GM21717 (cell line): Measurements from ENCODE around the gene FCRL2.
"Not testable (repeated sequence)": the region's sequence is repeated elsewhere in the genome, so short reads cannot be mapped to it uniquely, and the experiment has no call there.

Experiments used
- ATAC-seq: cut with Tn5 transposase; IDR thresholded peaks from one replicate; pipeline ENCODE4 v1.9.1; 2021; ENCODE audit warnings: mild to moderate bottlenecking, moderate library complexity; ENCODE audit not compliant: unreplicated experiment

FCRL2 gene

GRCh38 chr1:157758018-157758417 is 18.9 kb downstream of the FCRL2 start:
- no peak for ATAC-seq

GRCh38 chr1:157753611-157754010 is 23.3 kb downstream of the FCRL2 start:
- no peak for ATAC-seq

DNA sequence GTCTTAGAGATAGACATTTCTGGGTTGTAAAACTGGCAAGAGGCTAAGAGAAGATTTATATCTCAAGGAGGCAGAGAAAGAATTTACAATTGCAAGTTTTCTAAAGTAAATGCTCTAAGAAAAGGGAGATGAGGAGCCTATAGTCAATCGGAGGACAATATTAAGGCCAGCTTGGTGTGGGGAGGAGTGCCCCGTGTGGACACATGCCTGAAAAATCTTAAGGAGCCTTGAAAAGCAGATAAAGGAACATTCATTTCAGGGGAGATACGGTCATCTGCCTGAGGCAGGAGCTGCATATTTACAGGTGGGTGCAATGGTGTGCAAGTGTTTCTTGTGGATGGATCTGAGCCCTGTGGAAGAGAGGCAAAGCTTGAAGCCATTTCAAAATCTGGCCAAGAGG is 25.6 kb downstream of the FCRL2 start:
- no peak for ATAC-seq

GRCh38 chr1:157748262-157748817 is 28.6 kb downstream of the FCRL2 start:
- no peak for ATAC-seq

DNA sequence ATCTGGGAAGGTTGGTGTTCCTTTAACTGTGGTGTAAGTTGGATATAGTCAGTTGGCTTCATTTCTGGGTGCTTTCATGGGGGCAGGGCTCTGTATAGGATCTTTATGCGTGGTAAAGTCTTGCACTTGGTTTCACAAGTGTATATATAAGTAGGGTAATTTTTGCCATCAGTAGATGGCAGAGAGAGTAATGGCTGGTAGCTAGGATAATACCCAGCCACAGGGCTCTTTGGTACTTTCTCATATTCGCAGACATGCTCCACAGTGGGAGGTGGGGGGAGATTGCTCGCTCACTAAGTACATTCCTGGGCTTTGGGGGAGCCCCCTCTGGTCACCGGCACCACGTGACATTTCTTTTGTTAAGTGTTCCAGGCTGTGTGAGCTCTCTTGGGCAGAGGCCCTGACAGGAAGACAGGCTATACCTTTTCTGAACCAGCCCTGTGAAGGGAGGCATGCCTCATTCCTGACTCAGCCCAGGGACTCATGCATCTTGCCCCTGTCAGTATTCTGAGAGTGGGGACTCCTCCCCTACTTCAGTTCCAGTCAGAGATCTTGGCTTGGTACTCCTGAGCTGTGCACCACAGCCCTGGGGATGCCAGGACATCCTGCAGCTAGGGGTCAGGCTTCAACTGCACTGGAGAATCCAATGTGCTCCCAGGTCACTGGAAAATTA is 37.6 kb downstream of the FCRL2 start:
- no peak for ATAC-seq

GRCh38 chr1:157735991-157736390 is 40.9 kb downstream of the FCRL2 start:
- ATAC-seq: not testable (repeated sequence)

- ATAC-seq: no peak
These were observed 42.6 kb downstream of the FCRL2 start for GRCh38 chr1:157734321-157734720.

DNA sequence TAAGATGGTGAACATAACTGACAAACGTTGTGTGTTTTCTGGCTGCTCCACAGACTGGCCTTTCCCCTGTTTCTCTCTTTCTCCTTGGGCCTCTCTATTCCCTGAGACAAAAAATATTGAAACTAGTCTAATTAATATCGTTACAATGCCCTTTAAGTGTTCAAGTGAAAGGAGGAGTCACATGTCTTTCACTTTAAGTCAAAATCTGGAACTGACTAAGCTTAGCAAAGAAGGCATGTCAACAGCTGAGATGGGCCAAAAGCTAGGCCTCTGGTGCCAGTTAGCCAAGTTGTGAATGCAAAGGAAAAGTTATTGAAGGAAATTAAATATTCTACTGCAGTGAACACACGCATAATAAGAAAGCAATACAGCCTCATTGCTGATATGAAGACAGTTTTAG is 44.2 kb downstream of the FCRL2 start:
- no peak for ATAC-seq

DNA sequence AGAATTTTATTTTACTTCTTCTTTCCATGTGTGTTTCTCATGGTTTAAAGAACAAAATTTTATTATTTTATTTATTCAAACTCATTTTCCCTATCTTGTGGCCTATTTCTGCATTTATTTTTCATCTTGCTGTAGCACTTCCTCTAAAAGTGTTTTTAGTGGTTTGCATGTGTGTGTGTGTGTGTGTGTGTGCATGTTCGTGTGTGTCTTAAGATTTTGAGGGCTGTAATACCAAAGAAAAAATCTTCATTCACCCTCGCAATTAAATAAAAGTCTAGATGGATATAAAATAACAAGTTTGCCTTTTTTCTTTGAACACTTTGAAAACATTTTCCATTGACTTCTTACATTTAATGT is 51.7 kb downstream of the FCRL2 start:
- no peak for ATAC-seq

- ATAC-seq: no peak
These were observed 52.3 kb downstream of the FCRL2 start for GRCh38 chr1:157724537-157725220.

- ATAC-seq: no peak
These were observed 53.8 kb downstream of the FCRL2 start for GRCh38 chr1:157723157-157723556.

GRCh38 chr1:157721985-157722384 is 54.9 kb downstream of the FCRL2 start:
- ATAC-seq: no peak

DNA sequence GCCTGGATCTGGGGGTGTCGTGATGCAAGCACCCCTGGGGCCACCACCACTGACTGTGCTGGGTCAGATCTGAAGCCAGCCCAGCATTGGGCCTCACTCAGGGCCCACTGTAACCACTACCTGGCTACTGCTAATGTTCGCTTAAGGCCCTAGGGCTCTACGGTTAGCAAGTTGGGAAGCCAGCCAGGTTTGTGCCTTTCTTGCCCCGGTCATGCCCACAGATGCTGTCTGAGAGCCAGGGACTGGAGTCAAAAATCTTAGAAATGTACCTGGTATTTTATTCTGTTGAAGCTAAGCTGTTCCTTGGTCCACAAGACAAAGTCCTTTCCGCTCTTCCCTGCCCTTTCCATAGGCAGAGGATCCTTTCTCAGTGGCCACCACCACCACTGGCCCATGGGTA is 61.2 kb downstream of the FCRL2 start:
- ATAC-seq: no peak

DNA sequence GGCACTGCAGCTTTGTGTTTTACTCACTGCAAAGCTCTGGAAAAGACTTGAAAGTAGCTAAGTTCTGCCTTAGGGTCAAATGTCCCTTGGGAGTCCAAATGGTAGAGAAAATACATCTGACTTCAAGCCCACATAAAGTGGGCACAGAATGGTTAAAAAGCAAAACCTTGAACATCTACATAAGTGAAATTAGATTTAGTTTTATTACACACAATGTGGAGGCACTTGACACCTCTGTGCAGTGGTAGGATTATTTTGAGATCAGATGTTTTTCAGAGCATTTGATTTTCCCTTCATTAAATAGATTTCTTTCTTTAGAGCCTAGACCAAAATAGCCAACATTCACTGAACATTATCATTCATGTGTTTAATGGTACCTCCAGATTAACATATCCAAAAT is 65.1 kb downstream of the FCRL2 start:
- no peak for ATAC-seq

- no peak for ATAC-seq
These were observed 72.1 kb downstream of the FCRL2 start for GRCh38 chr1:157704878-157705277.

DNA sequence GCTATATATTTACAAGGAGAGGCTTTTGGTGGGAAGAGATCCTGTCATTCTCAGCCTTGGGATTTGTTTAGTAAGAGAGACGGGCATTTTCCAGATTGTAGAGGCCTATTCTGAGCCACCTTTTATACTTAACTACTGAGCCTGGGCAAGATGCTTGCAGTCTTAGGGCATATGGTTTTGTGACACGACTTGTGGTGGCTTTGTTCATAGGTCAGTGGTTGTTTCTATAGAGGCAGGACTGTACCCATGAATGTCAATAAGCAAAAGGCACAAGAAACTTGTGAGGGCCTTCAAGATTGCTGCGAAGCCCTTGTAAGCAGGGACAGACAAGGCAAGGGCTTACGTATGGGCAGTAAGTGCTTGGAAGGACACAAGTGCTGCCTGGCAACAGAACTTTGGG is 73.0 kb downstream of the FCRL2 start:
- no peak for ATAC-seq

DNA sequence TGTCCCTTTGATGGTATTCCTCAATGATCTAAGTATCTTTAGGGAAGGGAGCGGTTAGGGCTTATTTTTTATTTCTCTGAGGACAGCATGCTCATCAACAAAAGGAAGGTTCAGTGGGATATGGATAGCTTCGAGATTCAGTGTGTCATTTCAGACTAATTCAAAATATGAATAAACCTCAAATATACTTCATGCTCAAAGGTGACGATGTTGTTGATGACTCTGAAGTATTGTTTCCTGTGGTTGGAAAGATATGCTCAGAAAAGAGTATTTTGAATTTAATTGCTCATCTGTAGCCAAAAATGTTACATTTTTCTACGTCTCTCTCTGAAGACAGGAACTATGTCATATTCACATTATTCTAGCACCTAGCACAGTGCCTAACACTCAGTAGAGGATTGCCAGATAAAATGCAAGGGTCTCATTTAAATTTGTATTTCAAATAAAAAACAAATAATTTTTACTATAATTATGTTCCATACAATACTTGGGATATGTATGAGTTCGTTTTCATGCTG is 74.6 kb downstream of the FCRL2 start:
- no peak for ATAC-seq

- ATAC-seq: no peak
These were observed 76.2 kb downstream of the FCRL2 start, which contains the start of gene FCRL3 for GRCh38 chr1:157700732-157701131. Gene FCRL3, minus strand, starts transcription at chr1:157700769. Its CDS starts 280 bp downstream, at chr1:157700489.

DNA sequence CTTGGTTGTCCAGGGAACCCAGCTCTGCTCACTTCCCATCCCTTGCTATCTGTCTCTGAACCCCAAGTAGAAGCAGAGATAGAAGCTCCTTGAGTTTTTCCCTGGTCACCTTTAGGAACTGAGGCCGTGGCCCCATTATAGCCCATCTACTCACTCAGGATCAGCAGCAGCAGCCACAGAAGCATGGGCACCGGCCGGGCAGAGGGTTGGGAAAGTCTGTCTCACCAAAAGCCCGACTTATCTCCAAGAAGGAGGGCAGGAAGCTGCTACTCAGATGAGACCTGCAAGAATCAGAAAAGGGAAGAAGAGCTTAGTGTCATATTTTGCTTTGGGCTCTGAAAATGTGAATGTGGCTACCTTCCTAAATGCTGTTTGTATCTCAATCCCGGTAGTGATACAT is 76.6 kb downstream of the FCRL2 start:
- no peak for ATAC-seq

DNA sequence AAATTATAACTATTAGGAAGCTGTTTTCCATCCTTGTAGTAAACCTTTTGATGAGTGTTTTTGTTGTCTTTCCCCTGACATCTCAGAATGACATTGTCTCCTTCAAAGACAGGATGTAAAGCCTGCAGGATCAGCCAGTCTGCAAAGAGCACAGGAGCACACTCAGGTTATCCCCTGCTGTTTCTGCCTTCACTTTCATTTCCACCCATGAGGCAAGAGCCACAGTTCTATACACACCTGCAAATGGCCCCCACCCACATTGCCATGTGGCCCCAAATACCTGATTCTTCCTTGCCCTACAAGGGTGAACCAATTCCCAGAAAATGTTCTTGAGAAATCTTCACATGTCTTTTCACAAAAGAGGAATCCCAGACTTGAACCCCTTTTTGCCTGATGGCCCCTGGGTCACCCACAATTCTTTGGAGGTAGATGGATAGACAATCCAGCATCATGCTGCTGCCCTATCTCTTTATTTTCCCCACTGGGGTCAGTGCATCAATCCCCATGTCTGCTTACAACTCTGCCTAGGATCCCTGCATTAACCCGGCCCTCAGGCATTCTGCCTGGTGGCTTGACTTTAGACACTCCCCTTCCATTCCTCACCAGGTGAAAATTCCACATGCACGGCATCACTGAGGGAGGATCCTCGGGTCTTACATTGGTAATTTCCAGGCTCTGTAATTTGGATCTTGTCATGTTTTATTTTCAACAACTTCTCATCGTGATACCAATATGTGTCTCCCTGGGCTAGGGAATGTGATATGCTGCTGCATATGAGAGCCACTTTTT is 79.0 kb downstream of the FCRL2 start:
- ATAC-seq: no peak

- no peak for ATAC-seq
These were observed 79.8 kb downstream of the FCRL2 start for GRCh38 chr1:157696966-157697628.
